Thymus (tissue), 11 donors: Measurements from ENCODE around the gene WNT6. TPM values are rescaled to one million over a fixed set of nuclear protein-coding genes. Genes with fewer than 3 reads are reported as not detected.
"Not testable (repeated sequence)": the region's sequence is repeated elsewhere in the genome, so short reads cannot be mapped to it uniquely, and the experiment has no call there.

Experiments used
- DNase-seq, 9 donors: peaks; one replicate each; pipeline ENCODE4 v3.0.0-alpha.2; 2013; ENCODE audit warnings: low spot score in 9 of 9, low read depth in 6 of 9, missing footprints in 1 of 9
- H3K27ac ChIP-seq, 2 donors: one replicate each; pipeline ENCODE4 v1.5.1; 2013; ENCODE audit warnings: control low read depth in 1 of 2, low read depth in 1 of 2, low read length in 1 of 2, mild to moderate bottlenecking in 1 of 2, moderate library complexity in 1 of 2
- H3K27me3 ChIP-seq, 2 donors: one replicate each; pipeline ENCODE4 v1.5.1; 2013; ENCODE audit warnings: low read length in 1 of 2; ENCODE audit not compliant: control insufficient read depth in 2 of 2, insufficient read depth in 1 of 2
- H3K36me3 ChIP-seq, 2 donors: one replicate each; pipeline ENCODE4 v1.5.1; 2013; ENCODE audit warnings: low read length in 1 of 2, mild to moderate bottlenecking in 1 of 2, moderate library complexity in 1 of 2; ENCODE audit not compliant: control insufficient read depth in 2 of 2, insufficient read depth in 2 of 2
- H3K4me1 ChIP-seq, 2 donors: one replicate each; pipeline ENCODE4 v1.5.1; 2013; ENCODE audit warnings: low read length in 2 of 2; ENCODE audit not compliant: control insufficient read depth in 2 of 2, insufficient read depth in 2 of 2
- H3K4me3 ChIP-seq, 2 donors: one replicate each; pipeline ENCODE4 v1.5.1; 2013; ENCODE audit warnings: low read length in 2 of 2, control low read depth in 1 of 2, mild to moderate bottlenecking in 1 of 2
- H3K9me3 ChIP-seq, 2 donors: one replicate each; pipeline ENCODE4 v1.5.1; 2013; ENCODE audit warnings: low read length in 1 of 2, mild to moderate bottlenecking in 1 of 2; ENCODE audit not compliant: control insufficient read depth in 2 of 2, insufficient read depth in 1 of 2
- WGBS: extraction: QIAGEN DNeasy Blood & Tissue Kit; methylation state at CpG from one replicate; pipeline ENCODE4 v1.1.7; 2013; 5-methylcytosine and 5-hydroxymethylcytosine counted together
- polyA plus RNA-seq: library from polyadenylated mRNA; stranded (reverse); fragments of 200-250 nt; gene quantifications from one replicate; pipeline ENCODE4 v1.2.3, GENCODE V29; 2013
- total RNA-seq: library from RNA; stranded (reverse); fragments of 120-200 nt; gene quantifications from one replicate; pipeline ENCODE4 v1.2.4, GENCODE V29; 2013
- donor health status: healthy.

WNT6 gene
- total and polyA plus RNA-seq, 2 donors, result 0.14 to 0.34 TPM

DNA sequence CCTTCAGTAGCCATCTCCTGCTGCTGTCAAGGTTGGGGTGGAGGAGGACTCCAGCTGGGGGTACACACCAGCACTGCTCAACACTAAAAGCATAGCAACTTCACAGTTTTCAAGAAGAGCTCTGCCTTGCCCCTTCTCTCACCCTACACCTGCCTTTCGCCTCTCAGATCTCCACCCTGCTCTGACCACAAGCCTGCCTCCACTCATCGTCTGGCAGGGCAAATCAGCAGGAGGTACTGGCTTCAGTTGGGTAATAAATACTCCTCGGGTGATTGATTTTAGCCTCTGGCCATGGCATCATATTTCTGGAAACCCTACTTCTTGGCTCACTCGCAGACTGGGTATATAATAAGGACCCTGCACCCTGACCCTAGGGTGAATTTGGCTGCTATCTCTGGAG is 24.9 kb upstream of the WNT6 start:
- Histone ChIP-seq H3K9me3 (no peaks in the 10 kb centered on the region), H3K4me1 (no peaks in the 10 kb centered on the region), H3K4me3 (no peak overlapping the region), H3K27me3 (peaks cover 0 to 26% of the 10 kb centered on the region in 2 donors), H3K27ac (no peak overlapping the region), H3K36me3 (no peaks in the 10 kb centered on the region)
- 76% methylated on average over 4 of the region's 4 CpGs for WGBS
- DNase-seq, result no peak

DNA sequence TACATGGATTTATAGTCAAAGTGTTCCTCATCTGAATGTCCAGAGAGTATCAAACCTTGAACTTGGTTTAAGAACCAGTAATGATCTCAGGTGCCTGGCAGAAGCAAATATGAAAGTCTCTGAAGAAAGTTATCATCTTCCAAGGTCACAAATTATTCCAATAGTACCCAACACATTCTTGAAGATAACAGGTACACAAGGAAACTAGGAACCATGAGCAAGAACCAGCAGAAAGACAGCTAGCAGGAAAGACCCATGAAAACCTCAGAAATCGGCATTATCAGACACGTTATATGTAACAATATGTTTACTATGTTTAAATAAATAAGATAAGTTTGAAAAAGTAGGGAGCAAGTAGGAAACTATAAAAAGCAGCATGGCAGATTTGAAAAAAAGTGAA is 22.1 kb upstream of the WNT6 start:
- 95% methylated on average over 2 of the region's 2 CpGs for WGBS
- H3K4me3 ChIP-seq, result no peak overlapping the region
- H3K9me3 ChIP-seq, result no peaks in the 10 kb centered on the region
- peaks cover 0 to 10% of the 10 kb centered on the region in 2 donors for H3K27me3 ChIP-seq
- no peak overlapping the region for H3K27ac ChIP-seq
- no peak for DNase-seq
- H3K4me1 ChIP-seq, result no peaks in the 10 kb centered on the region
- H3K36me3 ChIP-seq, result no peaks in the 10 kb centered on the region

DNA sequence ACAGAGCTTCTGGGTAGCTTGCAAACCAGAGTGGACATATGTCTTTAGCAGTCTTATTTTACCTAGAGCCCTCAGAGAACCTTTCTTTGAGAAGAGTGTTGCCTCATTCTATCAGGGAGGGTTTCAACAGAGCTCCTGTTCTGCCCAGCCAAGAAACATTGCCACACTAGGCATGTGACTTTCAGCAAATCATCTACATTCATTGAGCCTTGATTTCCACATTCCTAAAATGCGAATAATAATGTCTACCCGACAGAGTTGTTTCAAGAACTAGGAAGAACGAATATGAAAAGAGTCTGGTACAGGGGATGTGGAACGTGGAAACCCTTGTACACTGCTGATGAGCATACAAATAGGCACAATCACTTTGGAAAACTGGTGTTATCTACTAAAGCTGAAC is 20.2 kb upstream of the WNT6 start:
- H3K27ac ChIP-seq, result no peak overlapping the region
- no peaks in the 10 kb centered on the region for H3K36me3 ChIP-seq
- no peak for DNase-seq
- peaks cover 0 to 8% of the 10 kb centered on the region in 2 donors for H3K27me3 ChIP-seq
- H3K4me1 ChIP-seq, result no peaks in the 10 kb centered on the region
- no peak overlapping the region for H3K4me3 ChIP-seq
- no peaks in the 10 kb centered on the region for H3K9me3 ChIP-seq
- 86% methylated on average over 4 of the region's 4 CpGs for WGBS

DNA sequence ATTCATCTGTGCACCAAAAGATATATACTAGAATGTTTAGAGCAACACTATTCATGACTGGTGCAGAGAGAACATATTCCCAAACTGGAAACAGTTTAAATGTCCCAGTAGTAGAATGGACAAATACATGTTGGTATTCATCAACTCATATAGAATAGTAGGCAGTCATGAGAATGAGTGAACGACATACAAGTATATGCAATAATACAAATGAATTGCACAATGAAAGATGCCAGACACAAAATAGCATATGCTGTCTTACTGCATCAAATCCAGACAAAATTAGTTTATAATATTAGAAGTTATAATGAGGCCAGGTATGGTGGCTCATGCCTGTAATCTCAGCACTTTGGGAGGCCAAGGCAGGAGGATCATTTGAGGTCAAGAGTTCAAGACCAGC is 19.7 kb upstream of the WNT6 start:
- Histone ChIP-seq H3K9me3 (no peaks in the 10 kb centered on the region), H3K27ac (no peak overlapping the region), H3K27me3 (peaks cover 0 to 5% of the 10 kb centered on the region in 2 donors), H3K4me1 (no peaks in the 10 kb centered on the region), H3K4me3 (no peak overlapping the region), H3K36me3 (no peaks in the 10 kb centered on the region)
- whole genome bisulfite sequencing, result 92% methylated on average over 1 of the region's 1 CpG
- DNase-seq, result no peak

DNA sequence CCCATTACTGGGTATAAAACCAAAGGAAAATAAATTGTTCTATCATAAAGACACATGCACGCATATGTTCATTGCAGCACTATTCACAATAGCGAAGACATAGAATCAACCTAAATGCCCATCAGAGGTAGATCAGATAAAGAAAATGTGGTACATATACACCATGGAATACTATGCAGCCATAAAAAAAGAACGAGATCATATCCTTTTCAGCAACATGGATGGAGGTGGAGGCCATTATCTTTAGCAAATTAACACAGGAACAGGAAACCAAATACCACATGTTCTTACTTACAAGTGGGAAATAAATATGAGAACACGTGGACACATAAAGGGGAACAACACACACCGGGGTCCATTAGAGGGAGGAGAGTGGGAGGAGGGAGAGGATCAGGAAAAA is 15.3 kb upstream of the WNT6 start:
- H3K36me3 ChIP-seq, result not testable (repeated sequence)
- 56% methylated on average over 5 of the region's 5 CpGs for WGBS

DNA sequence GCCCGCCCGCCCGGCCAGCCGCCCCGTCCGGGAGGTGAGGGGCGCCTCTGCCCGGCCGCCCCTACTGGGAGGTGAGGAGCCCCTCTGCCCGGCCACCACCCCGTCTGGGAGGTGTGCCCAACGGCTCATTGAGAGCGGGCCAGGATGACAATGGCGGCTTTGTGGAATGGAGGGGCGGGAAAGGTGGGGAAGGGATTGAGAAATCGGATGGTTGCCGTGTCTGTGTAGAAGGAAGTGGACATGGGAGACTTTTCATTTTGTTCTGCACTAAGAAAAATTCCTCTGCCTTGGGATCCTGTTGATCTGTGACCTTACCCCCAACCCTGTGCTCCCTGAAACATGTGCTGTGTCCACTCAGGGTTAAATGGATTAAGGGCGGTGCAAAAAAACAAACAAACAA is 12.6 kb upstream of the WNT6 start:
- not testable (repeated sequence) for H3K27ac ChIP-seq, H3K9me3 ChIP-seq, H3K36me3 ChIP-seq, H3K4me3 ChIP-seq, H3K4me1 ChIP-seq, DNase-seq
- WGBS, result 93% methylated on average over 18 of the region's 18 CpGs
- H3K27me3 ChIP-seq, result peaks cover 0 to 12% of the 10 kb centered on the region in 2 donors

More for the DNA sequence above, 15.3 kb upstream of the WNT6 start:
- not testable (repeated sequence) for H3K27me3 ChIP-seq, H3K4me3 ChIP-seq, H3K9me3 ChIP-seq, H3K27ac ChIP-seq, H3K4me1 ChIP-seq, DNase-seq

DNA sequence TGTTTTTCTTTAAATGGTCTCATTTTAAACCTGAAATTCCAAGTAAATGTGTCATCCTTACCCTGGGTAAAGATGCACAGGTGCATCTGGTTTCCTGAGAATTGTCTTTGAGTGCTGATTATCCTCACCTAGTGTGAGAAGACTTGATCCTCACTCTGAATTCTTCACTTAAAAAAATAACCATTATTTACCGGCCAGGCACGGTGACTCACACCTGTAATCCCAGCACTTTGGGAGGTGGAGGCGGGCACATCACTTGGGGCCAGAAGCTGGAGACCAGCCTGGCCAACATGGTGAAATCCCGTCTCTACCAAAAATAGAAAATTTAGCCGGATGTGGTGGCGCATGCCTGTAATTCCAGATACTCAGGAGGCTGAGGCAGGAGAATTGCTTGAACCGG is 9.9 kb upstream of the WNT6 start:
- Histone ChIP-seq H3K9me3 (peaks cover 0 to 1% of the 10 kb centered on the region in 2 donors), H3K4me3 (no peak overlapping the region), H3K27ac (no peak overlapping the region), H3K27me3 (peaks cover 16 to 38% of the 10 kb centered on the region in 2 donors), H3K4me1 (no peaks in the 10 kb centered on the region), H3K36me3 (no peaks in the 10 kb centered on the region)
- 92% methylated on average over 7 of the region's 7 CpGs for WGBS
- DNase-seq, result no peak

DNA sequence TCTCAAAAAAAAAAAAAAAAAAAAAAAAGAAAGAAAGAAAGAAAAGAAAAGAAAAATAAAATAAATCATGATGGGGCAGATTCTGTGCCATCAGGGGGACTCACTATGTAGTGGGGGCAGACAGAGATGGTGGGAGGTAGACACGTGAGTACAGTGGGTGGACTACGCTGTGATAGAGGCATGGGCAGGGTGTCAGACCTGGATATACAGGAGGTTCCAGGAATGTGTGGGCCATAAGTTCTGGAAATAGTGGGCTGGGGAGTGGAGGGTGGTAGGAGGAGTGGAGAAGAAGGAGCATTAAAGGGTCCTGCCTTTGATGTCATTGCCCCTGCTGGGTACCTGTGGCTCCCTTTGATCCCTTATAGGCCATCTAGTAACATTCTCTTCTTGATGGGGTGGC is 8.8 kb upstream of the WNT6 start:
- no peak overlapping the region for H3K27ac ChIP-seq

DNA sequence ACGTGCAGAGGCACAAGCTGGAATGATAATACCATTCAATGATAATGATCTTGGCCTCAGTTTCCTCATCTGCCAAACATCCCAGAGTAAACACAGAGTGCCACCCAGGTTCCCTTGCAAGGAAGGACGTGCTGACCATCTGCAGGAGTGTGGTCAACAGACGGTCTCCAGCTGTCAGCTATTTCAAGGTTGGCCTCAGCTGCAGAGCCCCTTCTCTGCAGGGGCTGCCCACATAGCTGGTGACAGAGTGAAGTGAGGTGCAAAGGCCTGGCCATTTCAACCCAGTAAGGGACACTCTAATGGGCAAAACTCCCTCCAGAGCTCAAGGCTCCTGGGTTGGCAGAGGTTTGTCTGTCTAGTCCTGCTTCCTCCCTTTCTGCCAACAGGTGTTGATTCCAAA is 8.3 kb upstream of the WNT6 start:
- Histone ChIP-seq H3K36me3 (no peaks in the 10 kb centered on the region), H3K27me3 (peaks cover 21 to 54% of the 10 kb centered on the region in 2 donors), H3K4me3 (no peak overlapping the region), H3K4me1 (peaks cover 0 to 3% of the 10 kb centered on the region in 2 donors), H3K9me3 (peaks cover 0 to 1% of the 10 kb centered on the region in 2 donors), H3K27ac (no peak overlapping the region)
- no peak for DNase-seq
- WGBS, result 61% methylated on average over 3 of the region's 3 CpGs

More for the DNA sequence above, 8.8 kb upstream of the WNT6 start:
- Histone ChIP-seq H3K27me3 (peaks cover 21 to 49% of the 10 kb centered on the region in 2 donors), H3K9me3 (peaks cover 0 to 1% of the 10 kb centered on the region in 2 donors), H3K36me3 (no peaks in the 10 kb centered on the region), H3K4me3 (no peak overlapping the region), H3K4me1 (no peaks in the 10 kb centered on the region)
- no peak for DNase-seq
- WGBS, result 84% methylated on average over 2 of the region's 2 CpGs
